GM12878 (cell line): ENCODE data around the gene IL1R2. TPM values are rescaled to one million over a fixed set of nuclear protein-coding genes. Genes with fewer than 3 reads are reported as not detected.

ENCODE experiments used
- ATAC-seq: fragments of 200-7000 bp; cut with Tn5 transposase; 3 replicates; pipeline ENCODE4 v1.9.1; 2020; ENCODE audit warnings: mild to moderate bottlenecking, moderate library complexity
- BruUV-seq: library from RNA; stranded (reverse); fragments of 400-500 nt; replicated peaks from 2 replicates; lab custom pipeline; 2021; lab: Mats Ljungman, UMichigan
- CTCF ChIA-PET: fragments of 300-600 bp; sonication (Branson Sonifier 250); formaldehyde crosslinking; extraction: SDS; loops from one replicate; lab custom pipeline; 2021; ENCODE audit warnings: inconsistent platforms; lab: Yijun Ruan, JAX
- POLR2A ChIA-PET: fragments of 350-600 bp; formaldehyde crosslinking; extraction: SDS; loops from one replicate; lab custom pipeline; 2021; ENCODE audit warnings: inconsistent platforms; lab: Charles Lee
- RAD21 ChIA-PET: fragments of 300-600 bp; sonication (Branson Sonifier 250); formaldehyde crosslinking; loops from one replicate; lab custom pipeline; 2023; ENCODE audit warnings: antibody characterized with exemption; ENCODE audit not compliant: unreplicated experiment; lab: Charles Lee
- SMC1A ChIA-PET: fragments of 300-600 bp; sonication (Branson Sonifier 250); formaldehyde crosslinking; loops from one replicate; lab custom pipeline; 2023; ENCODE audit not compliant: unreplicated experiment, uncharacterized antibody; lab: Charles Lee
- DNase-seq: peaks from one replicate; pipeline ENCODE4 v3.0.0-alpha.2; 2011; ENCODE audit warnings: low read depth, low spot score
- FAIRE-seq: peaks from 3 replicates; lab custom pipeline; 2011; peaks lifted over from hg19 to GRCh38; lab: Jason Lieb, UNC
- H2AFZ ChIP-seq: 2 replicates; pipeline ENCODE4 v1.6.0; 2011; ENCODE audit warnings: low read depth, low read length, control low read depth; ENCODE audit not compliant: control insufficient read depth
- H3K27ac ChIP-seq: 2 replicates; pipeline ENCODE4 v1.5.1; 2011; ENCODE audit warnings: control low read depth; ENCODE audit not compliant: control insufficient read depth, insufficient read depth
- H3K27me3 ChIP-seq, 2 experiments: replicated peaks in 1 of 2; 2 replicates each; pipeline versions ENCODE4 v1.6.0 to v1.6.1; 2011; ENCODE audit warnings: low read length in 1 of 2; ENCODE audit not compliant: control insufficient read depth in 2 of 2, insufficient read depth in 2 of 2
- H3K36me3 ChIP-seq, 2 experiments: 2 replicates each; pipeline ENCODE4 v1.5.1; 2011; ENCODE audit warnings: low read length in 1 of 2; ENCODE audit not compliant: control insufficient read depth in 2 of 2, insufficient read depth in 2 of 2
- H3K4me1 ChIP-seq: 2 replicates; pipeline ENCODE4 v1.6.1; 2011; ENCODE audit warnings: mild to moderate bottlenecking, low read length, moderate library complexity, mixed read lengths; ENCODE audit not compliant: control insufficient read depth, insufficient read depth
- H3K4me2 ChIP-seq: 2 replicates; pipeline ENCODE4 v1.6.0; 2011; ENCODE audit warnings: control low read depth; ENCODE audit not compliant: control insufficient read depth, insufficient read depth
- H3K4me3 ChIP-seq: fragments of 200-600 bp; sonication (generic); 2 replicates; pipeline ENCODE4 v1.5.1; 2016
- H3K79me2 ChIP-seq: 2 replicates; pipeline ENCODE4 v1.6.0; 2011; ENCODE audit warnings: low read length; ENCODE audit not compliant: control insufficient read depth, insufficient read depth
- H3K9ac ChIP-seq: 2 replicates; pipeline ENCODE4 v1.8.0; 2011; ENCODE audit warnings: low read length, control low read depth, mixed read lengths; ENCODE audit not compliant: control insufficient read depth, insufficient read depth
- H3K9me3 ChIP-seq: replicated peaks from 3 replicates; pipeline ENCODE4 v1.5.1; 2011; ENCODE audit warnings: mild to moderate bottlenecking, low read length; ENCODE audit not compliant: control insufficient read depth, insufficient read depth
- H4K20me1 ChIP-seq: 2 replicates; pipeline ENCODE4 v1.6.0; 2011; ENCODE audit not compliant: control insufficient read depth, insufficient read depth
- CREB1 ChIP-seq: IDR thresholded peaks from 2 replicates; pipeline ENCODE4 v1.6.1; 2012; ENCODE audit warnings: low read depth, mild to moderate bottlenecking, inconsistent platforms
- JUNB ChIP-seq: IDR thresholded peaks from 2 replicates; pipeline ENCODE4 v1.6.1; 2016; ENCODE audit warnings: antibody characterized with exemption, mild to moderate bottlenecking
- MAX ChIP-seq: IDR thresholded peaks from 2 replicates; pipeline ENCODE4 v1.6.1; 2012; ENCODE audit warnings: low read depth, low read length, improper control_type of control experiment
- MEF2A ChIP-seq: IDR thresholded peaks from 2 replicates; pipeline ENCODE4 v1.6.1; 2011; ENCODE audit warnings: low read depth, mild to moderate bottlenecking, low read length, moderate library complexity; ENCODE audit not compliant: insufficient read depth
- MTA3 ChIP-seq: IDR thresholded peaks from 2 replicates; pipeline ENCODE4 v1.6.1; 2012; ENCODE audit warnings: low read length, inconsistent platforms, borderline replicate concordance
- RFX5 ChIP-seq: IDR thresholded peaks from 2 replicates; pipeline ENCODE4 v1.6.1; 2011; ENCODE audit warnings: low read depth, low read length, improper control_type of control experiment
- SIN3A ChIP-seq: IDR thresholded peaks from 2 replicates; pipeline ENCODE4 v1.6.1; 2012; ENCODE audit warnings: low read depth, low read length, improper control_type of control experiment
- SREBF1 ChIP-seq: IDR thresholded peaks from 2 replicates; pipeline ENCODE4 v1.6.1; 2012; ENCODE audit warnings: mild to moderate bottlenecking, low read length
- SREBF2 ChIP-seq: IDR thresholded peaks from 2 replicates; pipeline ENCODE4 v1.6.1; 2012; ENCODE audit warnings: mild to moderate bottlenecking, low read length
- TAF1 ChIP-seq: IDR thresholded peaks from 2 replicates; pipeline ENCODE4 v1.6.1; 2011; ENCODE audit warnings: mild to moderate bottlenecking, low read depth, low read length, borderline replicate concordance
- WGBS: methylation state at CpG from one replicate; pipeline ENCODE4 v1.1.6; 2016; ENCODE audit warnings: low lambda C conversion rate; ENCODE audit not compliant: insufficient replicate concordance, insufficient coverage; ENCODE audit errors: missing lambda C conversion rate; 5-methylcytosine and 5-hydroxymethylcytosine counted together
- in situ Hi-C: fragments of 300-500 bp; cut with MboI; formaldehyde crosslinking; loops from 9 replicates; pipeline ENCODE4 v1.14.3; 2018; ENCODE audit warnings: mixed read lengths
- intact Hi-C: fragments of 100-400 bp; cut with micrococcal nuclease; formaldehyde crosslinking; loops from one replicate; pipeline ENCODE4 v1.14.2; 2022; ENCODE audit not compliant: unreplicated experiment
- polyA plus RNA-seq, 11 experiments: library from polyadenylated mRNA; depleted of rRNA in 4 of 11; unstranded in 6 of 11; stranded (reverse) in 5 of 11; fragments of >200 nt; fragmentation: Nextera tagmentation in 4 of 11; fragmentation: Illumina TruSeq in 1 of 11; extraction: Ambion mirVana in 4 of 11; extraction: Trizol in 1 of 11; gene quantifications; 1 replicate in 1 of 11; 2 replicates in 10 of 11; pipeline versions ENCODE4 v1.2.1 to v1.2.3, GENCODE V29; 2011 to 2016; ENCODE audit warnings: inconsistent platforms in 2 of 11, missing spikeins in 2 of 11, low read depth in 1 of 11
- total RNA-seq, 4 experiments: library from RNA; depleted of rRNA in 3 of 4; stranded (reverse); fragments of >200 nt in 3 of 4; fragmentation: Illumina TruSeq in 1 of 4; extraction: Trizol in 1 of 4; gene quantifications; 2 replicates each; pipeline versions ENCODE4 v1.2.1 to v1.2.3, GENCODE V29; 2013 to 2021

The IL1R2 gene
- total and polyA plus RNA-seq, 10 of the 15 experiments (the other 5 are each of a cell fraction or from before 2014, with no cell fraction given) = 0.44 to 6.4 (median 0.62) TPM

GRCh38 chr2:101981066-101981465, 10.7 kb upstream of the IL1R2 start:
- ATAC-seq = no peak
- POLR2A ChIA-PET = no interaction called here
- no TSS peak for BruUV-seq
- SMC1A ChIA-PET = interaction anchor here (4.0 kb wide), 1 partner anchor 97 kb away, joined by 23 read pairs; no protein-coding TSS in a partner anchor
- no peak for TF ChIP-seq MAX
- TF ChIP-seq CREB1 = no peak
- no peak for TF ChIP-seq SREBF2
- TF ChIP-seq SIN3A = no peak
- no peak for TF ChIP-seq TAF1
- no peak for TF ChIP-seq RFX5
- no peak for TF ChIP-seq MEF2A
- TF ChIP-seq SREBF1 = no peak
- no peak for TF ChIP-seq JUNB
- TF ChIP-seq MTA3 = no peak
- RAD21 ChIA-PET = interaction anchor here (0.9 kb wide), 1 partner anchor 24 kb away, joined by 3 read pairs; no protein-coding TSS in a partner anchor
- H3K4me2 ChIP-seq = no peak overlapping the region
- H3K27ac ChIP-seq = no peak overlapping the region
- no peak overlapping the region for H2AFZ ChIP-seq
- CTCF ChIA-PET = interaction anchor here (0.6 to 1.1 kb wide), 3 partner anchors 25 to 374 kb away, joined by 3 read pairs; partner anchors contain the start of gene IL18R1
- in situ Hi-C loops (no loop called here), intact Hi-C loops (no loop called here)
- H3K9ac ChIP-seq = no peak overlapping the region
- FAIRE-seq = no peak
- no peaks in the 10 kb centered on the region for H3K79me2 ChIP-seq
- no peaks in the 10 kb centered on the region for H3K36me3 ChIP-seq
- H3K27me3 ChIP-seq = no peaks in the 10 kb centered on the region
- H3K4me3 ChIP-seq = no peak overlapping the region
- 17% methylated on average over 5 of the region's 5 CpGs for WGBS
- no peak for DNase-seq
- no peaks in the 10 kb centered on the region for H3K9me3 ChIP-seq
- H4K20me1 ChIP-seq = no peaks in the 10 kb centered on the region
- H3K4me1 ChIP-seq = no peaks in the 10 kb centered on the region
